GM21423 (cell line): ENCODE measurements around the gene PFN3.
"Not testable (repeated sequence)": the region's sequence is repeated elsewhere in the genome, so short reads cannot be mapped to it uniquely, and the experiment has no call there.

Experiments used
- ATAC-seq: cut with Tn5 transposase; IDR thresholded peaks from one replicate; pipeline ENCODE4 v1.9.1; 2021; ENCODE audit warnings: mild to moderate bottlenecking, moderate library complexity; ENCODE audit not compliant: unreplicated experiment

PFN3 gene

DNA sequence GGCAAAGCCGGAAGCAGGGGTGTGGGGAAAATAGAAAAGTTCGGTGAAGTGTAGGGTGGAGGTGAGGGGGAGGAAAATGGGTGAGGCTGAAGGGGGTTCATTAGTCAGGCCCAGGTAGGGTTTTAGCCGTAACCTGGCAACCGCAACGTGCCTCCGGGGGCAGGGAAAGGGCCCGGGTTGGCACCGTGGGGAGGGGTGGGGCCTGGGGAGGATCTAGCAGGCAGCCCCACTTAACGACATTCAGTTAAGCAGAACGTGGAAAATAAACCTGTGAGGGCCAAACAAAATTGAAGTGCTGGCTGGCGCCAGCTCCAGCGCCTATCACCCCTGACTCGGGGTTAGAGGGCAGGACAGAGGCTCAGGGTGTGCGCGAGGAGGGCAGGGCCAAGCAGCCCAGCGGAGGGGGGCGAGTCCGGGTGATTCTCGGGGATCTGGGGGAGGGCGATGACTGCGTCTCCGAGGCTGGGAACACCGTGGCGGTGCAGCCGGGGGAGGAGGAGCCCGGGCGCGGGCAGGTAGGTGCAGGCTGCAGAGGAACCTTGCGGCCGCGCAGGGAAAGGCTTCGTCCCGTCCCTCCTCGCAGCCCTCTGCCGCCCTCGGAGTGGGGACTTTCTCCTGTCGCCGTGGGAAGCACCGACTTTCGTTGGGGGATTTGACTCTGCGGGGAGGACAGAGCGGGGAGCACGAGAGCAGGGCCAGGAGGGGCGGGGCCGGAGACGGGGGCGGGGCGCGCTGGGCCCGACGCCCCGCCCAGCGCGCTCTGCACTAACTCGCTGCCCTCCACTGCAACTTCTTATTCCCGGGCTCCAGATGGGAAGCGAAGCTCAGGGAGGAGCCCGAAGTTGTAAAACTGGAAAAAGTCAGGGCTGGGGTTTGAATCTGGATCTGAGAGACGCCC, 37.6 kb downstream of the PFN3 start:
- no peak for ATAC-seq

DNA sequence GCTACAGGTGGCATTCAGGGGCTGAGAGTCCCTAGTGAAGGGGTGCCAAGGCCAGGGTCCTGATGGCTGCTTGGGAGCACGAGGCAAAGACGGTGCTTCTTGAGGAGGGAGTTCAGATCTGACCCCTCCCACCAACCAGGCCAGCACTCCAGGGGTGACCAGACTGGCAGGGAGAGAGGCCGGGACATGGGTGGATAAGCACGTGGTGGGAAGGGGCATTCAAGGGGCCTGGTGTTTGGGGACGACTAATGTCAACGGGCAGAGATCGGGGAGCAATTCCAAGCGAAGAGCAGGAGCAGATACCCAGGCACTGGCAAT, 38.2 kb downstream of the PFN3 start:
- ATAC-seq: no peak

GRCh38 chr5:177361418-177362291, 38.8 kb downstream of the PFN3 start:
- ATAC-seq: no peak

GRCh38 chr5:177360740-177361139, 39.7 kb downstream of the PFN3 start:
- not testable (repeated sequence) for ATAC-seq

DNA sequence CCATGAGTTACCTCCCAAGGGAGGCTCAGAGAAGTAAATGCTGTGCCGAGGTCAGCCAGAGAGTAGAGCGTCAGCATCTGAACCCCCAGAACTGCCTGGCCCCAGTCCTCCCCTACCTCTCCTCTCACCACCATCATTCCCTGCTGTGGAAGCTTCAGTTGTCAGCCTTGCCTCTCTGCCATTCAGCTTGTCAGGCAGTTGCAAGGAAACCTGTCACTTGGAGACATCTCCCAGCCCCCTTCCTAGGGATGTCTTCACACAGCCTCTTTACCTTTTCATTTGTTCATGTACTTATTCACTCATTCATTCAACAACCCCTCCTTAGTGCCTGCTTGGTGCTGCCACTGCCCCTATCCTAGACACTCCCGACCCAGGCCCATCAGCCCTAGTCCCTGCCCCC, 40.6 kb downstream of the PFN3 start:
- ATAC-seq: no peak

DNA sequence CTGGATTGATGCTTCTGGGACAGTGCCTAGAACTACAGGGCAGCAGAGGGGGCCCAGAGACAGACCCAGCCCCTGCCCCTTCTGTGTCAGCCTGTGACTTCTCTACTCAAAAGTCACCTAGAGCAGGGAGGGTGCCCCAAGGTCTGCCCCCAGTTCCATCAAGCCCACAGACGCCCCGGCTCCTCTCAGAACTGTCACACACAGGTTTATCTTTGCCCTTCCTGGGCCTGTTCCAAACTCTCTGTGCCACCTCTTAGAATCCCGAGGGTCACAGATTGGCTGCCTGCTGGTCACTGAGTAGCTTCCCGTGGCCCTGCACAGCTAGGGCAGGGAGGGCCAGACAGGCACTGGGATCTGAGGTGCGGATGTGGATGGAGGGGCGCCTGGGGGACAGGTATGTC, 41.0 kb downstream of the PFN3 start:
- ATAC-seq: no peak

- no peak for ATAC-seq
Measured at GRCh38 chr5:177358370-177358819, 42.1 kb downstream of the PFN3 start.

DNA sequence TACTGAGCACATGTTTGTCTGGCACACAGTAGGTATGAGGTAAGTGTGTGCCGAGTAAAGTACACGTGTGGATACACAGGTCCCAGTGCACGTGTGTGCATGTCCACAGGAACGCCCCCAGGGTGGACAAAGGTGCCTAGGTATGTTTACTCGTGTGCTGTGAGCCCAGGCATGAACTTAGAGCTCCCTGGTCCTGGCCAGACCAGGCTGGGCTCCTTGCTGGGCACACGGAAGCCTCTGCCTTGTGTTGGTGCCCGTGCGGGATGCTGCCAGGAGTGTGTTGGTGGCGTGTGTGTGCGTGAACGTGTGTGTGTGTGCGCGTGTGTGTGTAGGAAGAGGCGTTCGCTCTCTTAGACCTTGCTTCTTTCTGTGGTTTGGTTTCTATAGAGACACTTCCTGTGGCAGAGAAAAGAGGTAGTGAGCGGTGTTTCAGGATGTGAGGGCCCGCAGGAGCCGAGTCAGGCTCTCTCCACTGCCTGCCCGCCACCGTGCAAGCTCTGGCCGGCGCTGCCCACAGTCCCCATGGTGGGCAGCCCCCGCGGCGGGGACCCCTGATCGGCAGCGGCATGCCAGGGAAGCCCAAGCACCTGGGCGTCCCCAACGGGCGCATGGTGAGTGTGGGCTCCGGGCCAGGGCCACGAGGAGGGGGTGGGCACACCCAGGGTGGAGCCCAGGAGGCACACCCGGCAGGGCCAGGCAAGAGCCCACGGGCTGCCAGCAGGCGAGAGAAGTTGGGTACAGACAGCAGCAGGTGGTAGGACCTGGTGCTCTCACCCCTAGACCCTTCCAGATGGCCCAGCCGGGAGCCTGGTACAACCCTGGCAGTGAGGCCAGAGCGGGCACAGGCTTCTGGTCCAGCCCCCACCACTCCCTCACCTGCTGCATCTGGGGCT, 42.8 kb downstream of the PFN3 start, which contains the start of gene RGS14:
RGS14 (plus strand) TSS at position 466 of the 893 bp plus-strand sequence; CDS start at position 567, 101 bp downstream.
- peak; percentile 89 for ATAC-seq

- ATAC-seq: no peak
Measured at GRCh38 chr5:177357146-177357458, 43.4 kb downstream of the PFN3 start.

DNA sequence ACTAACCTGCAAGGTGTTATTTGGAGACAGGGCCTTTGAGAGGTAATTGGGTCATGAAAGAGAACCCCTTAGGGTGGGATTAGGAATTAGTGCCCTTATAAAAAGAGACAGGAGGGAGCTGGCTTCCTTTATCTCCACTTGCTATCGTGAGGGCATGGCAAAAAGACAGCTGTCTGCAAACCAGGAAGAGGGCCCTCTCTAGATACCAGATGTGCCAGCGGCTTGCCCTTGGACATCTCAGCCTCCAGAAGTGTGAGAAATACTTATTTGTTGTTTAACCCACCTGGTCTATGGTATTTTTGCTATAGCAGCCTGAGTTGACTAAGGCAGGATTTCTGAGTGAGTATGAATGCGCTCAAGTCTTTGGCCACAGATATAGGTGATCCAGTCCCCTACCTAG, 43.7 kb downstream of the PFN3 start:
- ATAC-seq: no peak

DNA sequence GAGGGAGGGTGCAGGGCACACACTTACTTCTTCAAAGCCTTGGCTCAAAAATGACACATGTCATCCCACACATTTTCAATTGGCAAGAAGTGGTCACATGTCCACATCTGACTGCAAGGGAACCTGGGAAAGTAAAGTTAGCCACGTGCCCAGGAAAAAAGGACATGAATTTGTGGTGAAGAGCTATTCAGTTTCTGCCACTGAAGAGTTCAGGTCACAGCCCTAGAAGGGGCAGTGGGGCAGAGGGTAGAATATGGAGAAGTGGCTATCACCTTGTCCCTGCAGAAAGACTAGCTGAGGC, 44.6 kb downstream of the PFN3 start:
- no peak for ATAC-seq

- no peak for ATAC-seq
Measured at GRCh38 chr5:177355162-177355867, 45.1 kb downstream of the PFN3 start.

DNA sequence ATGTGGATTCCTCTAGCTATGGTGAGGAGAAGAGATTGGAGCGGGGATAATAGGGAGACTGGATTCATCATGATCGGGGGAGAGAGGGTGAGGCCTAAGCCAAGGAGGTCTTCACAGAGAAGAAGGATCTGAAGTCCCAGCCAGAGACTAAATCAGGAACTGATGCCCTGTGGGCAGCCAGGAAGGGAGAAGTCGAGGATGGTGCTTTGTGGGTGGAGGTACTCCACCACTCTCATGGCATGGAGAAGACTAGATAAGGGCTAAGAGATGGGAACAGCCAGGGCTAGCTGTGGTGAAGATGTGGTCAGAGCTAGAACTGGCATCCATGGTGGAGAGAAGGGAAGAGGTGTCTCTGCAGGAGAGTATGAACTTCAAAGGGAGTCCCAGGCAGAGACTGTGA, 45.8 kb downstream of the PFN3 start:
- ATAC-seq: no peak

DNA sequence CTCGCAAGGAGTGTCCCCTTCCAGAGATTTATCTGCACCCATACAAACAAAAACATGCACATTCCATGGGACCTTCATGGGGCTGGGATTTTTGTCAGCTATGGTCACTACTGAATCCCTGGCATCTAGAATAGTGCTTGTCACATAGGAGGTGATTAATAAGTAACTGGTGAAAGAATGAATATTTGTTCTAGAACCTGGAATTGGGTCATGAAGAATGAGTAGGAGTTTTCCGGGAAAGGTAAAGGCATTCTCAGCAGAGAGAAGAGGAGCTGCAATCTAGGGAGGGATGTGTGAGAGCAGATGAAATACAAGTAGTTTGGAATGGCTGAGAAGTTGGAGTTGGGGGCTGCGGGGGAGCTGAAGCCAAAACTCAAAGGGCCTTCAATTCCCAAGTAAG, 46.2 kb downstream of the PFN3 start:
- ATAC-seq: no peak

- no peak for ATAC-seq
Measured at GRCh38 chr5:177353093-177353492, 47.4 kb downstream of the PFN3 start.

GRCh38 chr5:177351392-177352329, 48.8 kb downstream of the PFN3 start, which contains the start of gene LMAN2:
LMAN2 (minus strand) TSS chr5:177351668; CDS start chr5:177351647, 21 bp downstream.
- ATAC-seq: peak; percentile 96

- no peak for ATAC-seq
Measured at GRCh38 chr5:177350776-177351391, 49.6 kb downstream of the PFN3 start.
